HepG2 (cell line): ENCODE results near the gene COL9A1. TPM values are rescaled to one million over a fixed set of nuclear protein-coding genes. Genes with fewer than 3 reads are reported as not detected.
"Not testable (repeated sequence)": the region's sequence is repeated elsewhere in the genome, so short reads cannot be mapped to it uniquely, and the experiment has no call there.

Source experiments
- ATAC-seq: fragments of 200-7000 bp; cut with Tn5 transposase; 3 replicates; pipeline ENCODE4 v1.9.1; 2020; ENCODE audit warnings: mild to moderate bottlenecking, moderate library complexity
- BruUV-seq: library from RNA; stranded (reverse); fragments of 400-500 nt; replicated peaks from 2 replicates; lab custom pipeline; 2021; lab: Mats Ljungman, UMichigan
- CTCF ChIA-PET: fragments of 300-600 bp; formaldehyde crosslinking; extraction: SDS; loops from one replicate; lab custom pipeline; 2021; ENCODE audit warnings: low total read pairs, inconsistent platforms, low intra/inter-chr PET ratio; lab: Yijun Ruan, JAX
- POLR2A ChIA-PET: fragments of 350-600 bp; sonication (Branson Sonifier 250); formaldehyde crosslinking; loops from one replicate; lab custom pipeline; 2020; ENCODE audit warnings: antibody characterized with exemption, inconsistent platforms; lab: Yijun Ruan, JAX
- DNase-seq: peaks from one replicate; pipeline ENCODE4 v3.0.0-alpha.2; 2015; ENCODE audit warnings: low spot score
- FAIRE-seq: peaks from 3 replicates; lab custom pipeline; 2011; peaks lifted over from hg19 to GRCh38; lab: Jason Lieb, UNC
- H2AFZ ChIP-seq: one replicate; pipeline ENCODE4 v1.6.1; 2011; ENCODE audit warnings: low read length, inconsistent platforms
- H3K27ac ChIP-seq: fragments of 300-600 bp; 3 replicates; pipeline ENCODE4 v1.8.0; 2011; ENCODE audit warnings: mixed run types, mild to moderate bottlenecking, mixed read lengths, low read length, inconsistent platforms; ENCODE audit not compliant: insufficient read depth; ENCODE audit errors: extremely low read length
- H3K27me3 ChIP-seq, 2 experiments: fragments of 200-600 bp in 1 of 2; 2 replicates in 1 of 2; 3 replicates in 1 of 2; pipeline versions ENCODE4 v1.6.0 to v1.8.0; 2011; ENCODE audit warnings: low read length in 2 of 2, mild to moderate bottlenecking in 2 of 2, moderate library complexity in 2 of 2, inconsistent platforms in 1 of 2; ENCODE audit not compliant: insufficient read depth in 2 of 2, control insufficient read depth in 1 of 2
- H3K36me3 ChIP-seq, 2 experiments: fragments of 200-600 bp in 1 of 2; replicated peaks in 1 of 2; 2 replicates in 1 of 2; 3 replicates in 1 of 2; pipeline versions ENCODE4 v1.5.1 to v1.8.0; 2011; ENCODE audit warnings: low read length in 2 of 2, inconsistent platforms in 1 of 2; ENCODE audit not compliant: insufficient read depth in 2 of 2, control insufficient read depth in 1 of 2
- H3K4me1 ChIP-seq: 2 replicates; pipeline ENCODE4 v1.5.1; 2012; ENCODE audit warnings: low read length, inconsistent platforms; ENCODE audit not compliant: insufficient read depth
- H3K4me2 ChIP-seq: 2 replicates; pipeline ENCODE4 v1.6.0; 2011; ENCODE audit warnings: low read depth, low read length, inconsistent platforms
- H3K4me3 ChIP-seq, 3 experiments: fragments of 200-600 bp in 1 of 3; sonication (generic), shearing (Covaris generic) in 1 of 3; replicated peaks in 1 of 3; 2 replicates each; pipeline ENCODE4 v1.5.1; 2011 to 2016; ENCODE audit warnings: low read length in 3 of 3, inconsistent platforms in 2 of 3, low read depth in 2 of 3, mild to moderate bottlenecking in 2 of 3, control low read depth in 1 of 3, mixed read lengths in 1 of 3; ENCODE audit not compliant: insufficient read depth in 1 of 3
- H3K79me2 ChIP-seq: one replicate; pipeline ENCODE4 v1.6.1; 2011; ENCODE audit warnings: low read length, inconsistent platforms; ENCODE audit not compliant: insufficient read depth
- H3K9ac ChIP-seq: 2 replicates; pipeline ENCODE4 v1.6.0; 2011; ENCODE audit warnings: mild to moderate bottlenecking, low read depth, low read length, inconsistent platforms; ENCODE audit not compliant: insufficient read depth
- H3K9me3 ChIP-seq: 2 replicates; pipeline ENCODE4 v1.5.1; 2012; ENCODE audit warnings: mild to moderate bottlenecking, low read length
- H4K20me1 ChIP-seq: 2 replicates; pipeline ENCODE4 v1.6.0; 2011; ENCODE audit warnings: inconsistent platforms, mild to moderate bottlenecking, low read length, moderate library complexity; ENCODE audit not compliant: insufficient read depth
- ARID5B ChIP-seq: IDR thresholded peaks from 2 replicates; pipeline ENCODE4 v1.4.0; 2020; ENCODE audit warnings: mild to moderate bottlenecking, missing genetic modification reagents
- FOXA1 ChIP-seq, 2 experiments: fragments of 450-650 bp in 1 of 2; sonication (generic) in 1 of 2; formaldehyde crosslinking in 1 of 2; IDR thresholded peaks; 2 replicates each; pipeline versions ENCODE4 v1.4.0 to v1.6.1; 2016 to 2020; ENCODE audit warnings: missing genetic modification reagents in 1 of 2
- FOXA3 ChIP-seq: IDR thresholded peaks from 2 replicates; pipeline ENCODE4 v1.6.1; 2016; ENCODE audit warnings: missing genetic modification reagents, missing compliant biosample characterization
- FOXJ3 ChIP-seq: sonication (generic); formaldehyde crosslinking; IDR thresholded peaks from 2 replicates; pipeline ENCODE4 v1.4.0; 2020; ENCODE audit warnings: missing genetic modification reagents, mild to moderate bottlenecking, borderline replicate concordance
- FOXP1 ChIP-seq, 2 experiments: fragments of 450-650 bp in 1 of 2; IDR thresholded peaks; 2 replicates each; pipeline ENCODE4 v1.6.1; 2017 to 2018; ENCODE audit warnings: antibody characterized with exemption in 1 of 2
- FOXP4 ChIP-seq: sonication (generic); formaldehyde crosslinking; IDR thresholded peaks from 2 replicates; pipeline ENCODE4 v1.4.0; 2020; ENCODE audit warnings: missing genetic modification reagents
- SALL1 ChIP-seq: sonication (generic); formaldehyde crosslinking; IDR thresholded peaks from 2 replicates; pipeline ENCODE4 v1.8.0; 2022; ENCODE audit warnings: mild to moderate bottlenecking, missing genetic modification reagents
- SP5 ChIP-seq: IDR thresholded peaks from 2 replicates; pipeline ENCODE4 v1.6.1; 2016; ENCODE audit warnings: low read depth, borderline replicate concordance
- ZMYM4 ChIP-seq: sonication (generic); formaldehyde crosslinking; IDR thresholded peaks from 2 replicates; pipeline ENCODE4 v1.8.1; 2023; ENCODE audit warnings: mild to moderate bottlenecking, missing genetic modification reagents
- ZNF281 ChIP-seq: sonication (generic); formaldehyde crosslinking; IDR thresholded peaks from 2 replicates; pipeline ENCODE4 v1.4.0; 2020; ENCODE audit warnings: missing genetic modification reagents, borderline replicate concordance
- WGBS: methylation state at CpG from one replicate; pipeline ENCODE4 v1.1.6; 2017; ENCODE audit warnings: low lambda C conversion rate; 5-methylcytosine and 5-hydroxymethylcytosine counted together
- in situ Hi-C: cut with HindIII; loops from 2 replicates; pipeline ENCODE4 v1.10.0; 2017; ENCODE audit warnings: low pct_unique_long_range_greater_than_20kb; ENCODE audit not compliant: extremely low pct_ligation_motif_present
- intact Hi-C: fragments of 100-400 bp; cut with micrococcal nuclease; formaldehyde crosslinking; loops from one replicate; pipeline ENCODE4 v1.10.0; 2022; ENCODE audit not compliant: unreplicated experiment
- polyA plus RNA-seq, 8 experiments: library from polyadenylated mRNA; depleted of rRNA in 3 of 8; stranded (reverse) in 7 of 8; unstranded in 1 of 8; fragments of >200 nt; fragmentation: Illumina TruSeq in 4 of 8; extraction: Trizol in 4 of 8; gene quantifications; 2 replicates each; pipeline versions ENCODE4 v1.2.1 to v1.2.3, GENCODE V29; 2011 to 2016; ENCODE audit warnings: low read depth in 4 of 8, missing spikeins in 1 of 8, mixed read lengths in 1 of 8; ENCODE audit not compliant: insufficient read depth in 1 of 8
- total RNA-seq, 5 experiments: library from RNA; depleted of rRNA; stranded (reverse); fragments of >200 nt; fragmentation: Illumina TruSeq; extraction: Trizol; gene quantifications; 2 replicates each; pipeline ENCODE4 v1.2.3, GENCODE V29; 2016; ENCODE audit warnings: low read depth in 1 of 5

Gene COL9A1
- total and polyA plus RNA-seq, 2 of the 13 experiments (the other 11 are each of a cell fraction or from before 2014, with no cell fraction given), result 0.08 TPM; not detected in 1

- POLR2A ChIA-PET, result not testable (repeated sequence)
These were observed 14.9 kb upstream of the COL9A1 start for GRCh38 chr6:70317799-70318198.

More at GRCh38 chr6:70317799-70318198, 14.9 kb upstream of the COL9A1 start:
- H3K9ac ChIP-seq; intact Hi-C loops; H3K4me3 ChIP-seq; H4K20me1 ChIP-seq; H3K9me3 ChIP-seq; BruUV-seq; in situ Hi-C loops; H2AFZ ChIP-seq; CTCF ChIA-PET; H3K36me3 ChIP-seq; FAIRE-seq; H3K27me3 ChIP-seq; H3K27ac ChIP-seq; TF ChIP-seq FOXP1, FOXA1 (IDR thresholded peaks at IDR 0.05): not testable (repeated sequence)
- 34% methylated on average over 5 of the region's 12 CpGs for WGBS
- TF ChIP-seq ARID5B (CRISPR knock-in tag), result peak; percentile 46; the same call in 1 of the 2 replicates
- TF ChIP-seq FOXP4, result peak; percentile 26; the same call in 1 of the 2 replicates
- peak; percentile 89 for TF ChIP-seq ZNF281 (CRISPR knock-in tag)
- TF ChIP-seq FOXJ3 (CRISPR knock-in tag), result peak; percentile 41; the same call in 1 of the 2 replicates
- peak; percentile 33; the same call in 1 of the 2 replicates for TF ChIP-seq SALL1 (CRISPR knock-in tag)
- TF ChIP-seq FOXP1 (CRISPR knock-in tag; IDR thresholded peaks at IDR 0.05), result 0 out of 2 replicates have a peak, but pooled peaks have one; percentile 36
- peak; percentile 80 for TF ChIP-seq FOXA3 (CRISPR knock-in tag)
- TF ChIP-seq FOXA1 (CRISPR knock-in tag; IDR thresholded peaks at IDR 0.05), result peak; percentile 55; the same call in 1 of the 2 replicates
- 0 out of 2 replicates have a peak, but pooled peaks have one; percentile 38 for TF ChIP-seq ZMYM4 (CRISPR knock-in tag)
- TF ChIP-seq SP5 (CRISPR knock-in tag), result peak; percentile 51; the same call in 1 of the 2 replicates
- TF ChIP-seq, all 625 proteins: peak for 10; not testable (repeated sequence) for 615
- peak overlapping the region; percentile 45; the same call in 1 of the 2 replicates for H3K4me2 ChIP-seq
- not testable (repeated sequence) for H3K79me2 ChIP-seq, DNase-seq, H3K4me1 ChIP-seq, ATAC-seq
